Breast epithelium (tissue), 4 donors: ENCODE data around the gene SEZ6L. TPM values are rescaled to one million over a fixed set of nuclear protein-coding genes. Genes with fewer than 3 reads are reported as not detected.

Source experiments
- DNase-seq, 2 donors: peaks; one replicate each; pipeline ENCODE4 v3.0.0-alpha.2; 2019; ENCODE audit warnings: low spot score in 2 of 2
- H3K27ac ChIP-seq, 2 donors: fragments of 200-600 bp; sonication (generic) in 1 of 2; one replicate each; pipeline ENCODE4 v1.5.1; 2016 to 2019; ENCODE audit warnings: mild to moderate bottlenecking in 1 of 2
- H3K27me3 ChIP-seq, 2 donors: fragments of 200-600 bp; sonication (generic) in 1 of 2; one replicate each; pipeline versions ENCODE4 v1.5.1 to v1.6.0; 2017 to 2019; ENCODE audit warnings: control low read depth in 1 of 2, mild to moderate bottlenecking in 1 of 2
- H3K36me3 ChIP-seq: fragments of 200-600 bp; one replicate; pipeline ENCODE4 v1.5.1; 2019
- H3K4me1 ChIP-seq, 2 donors: fragments of 200-600 bp; sonication (generic); one replicate each; pipeline ENCODE4 v1.5.1; 2016 to 2019; ENCODE audit warnings: control low read depth in 1 of 2
- H3K4me3 ChIP-seq, 3 donors: fragments of 200-600 bp; sonication (generic); 1 replicate in 2 of 3; 2 replicates in 1 of 3; pipeline ENCODE4 v1.5.1; 2016 to 2019; ENCODE audit warnings: mild to moderate bottlenecking in 3 of 3, moderate library complexity in 2 of 3
- H3K9me3 ChIP-seq, 2 donors: fragments of 200-600 bp; sonication (generic) in 1 of 2; one replicate each; pipeline ENCODE4 v1.5.1; 2016 to 2019; ENCODE audit warnings: control low read depth in 1 of 2
- CTCF ChIP-seq, 3 donors: fragments of 450-650 bp; IDR thresholded peaks; one replicate each; pipeline ENCODE4 v1.5.1; 2016 to 2017; ENCODE audit warnings: antibody characterized with exemption in 3 of 3, mild to moderate bottlenecking in 3 of 3, moderate library complexity in 3 of 3
- POLR2A ChIP-seq: fragments of 450-650 bp; IDR thresholded peaks from one replicate; pipeline ENCODE4 v1.6.1; 2016; ENCODE audit warnings: antibody characterized with exemption, mild to moderate bottlenecking, moderate library complexity
- POLR2AphosphoS5 ChIP-seq, 3 donors: sonication (generic); formaldehyde crosslinking; IDR thresholded peaks; one replicate each; pipeline ENCODE4 v1.6.1; 2017; ENCODE audit warnings: antibody characterized with exemption in 3 of 3
- intact Hi-C: fragments of 100-400 bp; cut with DNase I; formaldehyde crosslinking; loops from one replicate; pipeline ENCODE4 v1.15.1; 2023; ENCODE audit warnings: low total_unique reads
- total RNA-seq, 3 donors: library from RNA; depleted of rRNA; stranded (reverse); fragments of >200 nt; gene quantifications; one replicate each; pipeline ENCODE4 v1.1.0, GENCODE V29; 2016

SEZ6L gene
- total RNA-seq, 3 donors from 2014 or later, result under 0.01 to 0.16 (median 0.15) TPM

GRCh38 chr22:26310616-26311015, 141.4 kb downstream of the SEZ6L start:
- no peaks in the 10 kb centered on the region for H3K36me3 ChIP-seq
- no peak overlapping the region for H3K4me3 ChIP-seq
- intact Hi-C loops, result no loop called here
- TF ChIP-seq CTCF (IDR thresholded peaks at IDR 0.05), result no peak
- TF ChIP-seq POLR2AphosphoS5 (IDR thresholded peaks at IDR 0.05), result no peak
- no peak for TF ChIP-seq POLR2A
- no peak overlapping the region for H3K27ac ChIP-seq
- no peaks in the 10 kb centered on the region for H3K4me1 ChIP-seq
- no peaks in the 10 kb centered on the region for H3K27me3 ChIP-seq
- DNase-seq, result no peak
- no peaks in the 10 kb centered on the region for H3K9me3 ChIP-seq

GRCh38 chr22:26313291-26313690, 144.0 kb downstream of the SEZ6L start:
- DNase-seq, result no peak

GRCh38 chr22:26314171-26314570, 144.9 kb downstream of the SEZ6L start:
- no peaks in the 10 kb centered on the region for H3K27me3 ChIP-seq
- TF ChIP-seq POLR2AphosphoS5 (IDR thresholded peaks at IDR 0.05), result no peak
- TF ChIP-seq POLR2A, result no peak
- TF ChIP-seq CTCF (IDR thresholded peaks at IDR 0.05), result no peak
- DNase-seq, result no peak
- no peaks in the 10 kb centered on the region for H3K36me3 ChIP-seq
- no peaks in the 10 kb centered on the region for H3K4me1 ChIP-seq
- intact Hi-C loops, result no loop called here
- no peaks in the 10 kb centered on the region for H3K9me3 ChIP-seq
- H3K4me3 ChIP-seq, result no peak overlapping the region
- no peak overlapping the region for H3K27ac ChIP-seq

More at GRCh38 chr22:26313291-26313690, 144.0 kb downstream of the SEZ6L start:
- TF ChIP-seq POLR2A, result no peak
- no peak for TF ChIP-seq POLR2AphosphoS5 (IDR thresholded peaks at IDR 0.05)
- no peak for TF ChIP-seq CTCF (IDR thresholded peaks at IDR 0.05)
- no peak overlapping the region for H3K27ac ChIP-seq
- H3K36me3 ChIP-seq, result no peaks in the 10 kb centered on the region
- intact Hi-C loops, result no loop called here
- H3K4me3 ChIP-seq, result no peak overlapping the region
- H3K9me3 ChIP-seq, result no peaks in the 10 kb centered on the region
- no peaks in the 10 kb centered on the region for H3K4me1 ChIP-seq
- no peaks in the 10 kb centered on the region for H3K27me3 ChIP-seq

- TF ChIP-seq POLR2AphosphoS5 (IDR thresholded peaks at IDR 0.05), result no peak
- TF ChIP-seq POLR2A, result no peak
- TF ChIP-seq CTCF (IDR thresholded peaks at IDR 0.05), result no peak
- Histone ChIP-seq H3K36me3 (no peaks in the 10 kb centered on the region), H3K4me3 (no peak overlapping the region), H3K27me3 (peaks cover 0 to 3% of the 10 kb centered on the region in 2 donors), H3K4me1 (no peaks in the 10 kb centered on the region), H3K27ac (no peak overlapping the region), H3K9me3 (no peaks in the 10 kb centered on the region)
- no peak for DNase-seq
- intact Hi-C loops, result no loop called here
Measured at GRCh38 chr22:26314656-26315055, 145.4 kb downstream of the SEZ6L start.

GRCh38 chr22:26316732-26317285, 147.5 kb downstream of the SEZ6L start:
- Histone ChIP-seq H3K36me3 (no peaks in the 10 kb centered on the region), H3K4me3 (no peak overlapping the region), H3K4me1 (no peaks in the 10 kb centered on the region), H3K27ac (no peak overlapping the region), H3K9me3 (no peaks in the 10 kb centered on the region), H3K27me3 (peaks cover 0 to 14% of the 10 kb centered on the region in 2 donors)
- no peak for DNase-seq
- intact Hi-C loops, result no loop called here
- TF ChIP-seq POLR2AphosphoS5 (IDR thresholded peaks at IDR 0.05) (no peak), CTCF (IDR thresholded peaks at IDR 0.05) (no peak), POLR2A (no peak)
